Omental fat pad (tissue), 4 donors: ENCODE data around the gene TCAIM. TPM values are rescaled to one million over a fixed set of nuclear protein-coding genes. Genes with fewer than 3 reads are reported as not detected.

ENCODE experiments used
- total RNA-seq, 4 donors: library from RNA; depleted of rRNA; stranded (reverse); fragments of >200 nt; gene quantifications; one replicate each; pipeline ENCODE4 v1.1.0, GENCODE V29; 2016

TCAIM gene
- total RNA-seq, 4 donors from 2014 or later, result 16.2 to 28.7 (median 22.1) TPM

Other genes with a start within 250 kb of the TCAIM start
- gene TOPAZ1, start 96.9 kb upstream of the TCAIM start, total RNA-seq, result not detected
- 10 to 100 TPM in 1 of 4 donors, 1 to 10 TPM in 3; 4.6 to 10.1 (median 6.6) TPM for gene ZNF445, start 138.9 kb downstream of the TCAIM start, total RNA-seq
- 1 to 10 TPM; 1.8 to 7.6 (median 3.9) TPM for gene ZKSCAN7, start 216.4 kb downstream of the TCAIM start, total RNA-seq
- 1 to 10 TPM; 1.4 to 3.5 (median 1.8) TPM for gene ZNF660, start 246.2 kb downstream of the TCAIM start, total RNA-seq